Glomerular visceral epithelial cell (primary cell): Measurements from ENCODE around the gene CA9.

Source experiments
- DNase-seq: peaks from one replicate; pipeline ENCODE4 v3.0.0-alpha.2; 2016; ENCODE audit errors: extremely low spot score

Gene CA9

GRCh38 chr9:35651956-35652828, 21.5 kb upstream of the CA9 start:
- DNase-seq: no peak

- no peak for DNase-seq
Observed at GRCh38 chr9:35652829-35653209, 20.9 kb upstream of the CA9 start.

- no peak for DNase-seq
Observed at GRCh38 chr9:35653611-35654010, 20.1 kb upstream of the CA9 start.

GRCh38 chr9:35656348-35656747, 17.4 kb upstream of the CA9 start:
- DNase-seq: no peak

GRCh38 chr9:35656831-35657545, 16.7 kb upstream of the CA9 start:
- DNase-seq: no peak

- peak; percentile 100 for DNase-seq
Observed at GRCh38 chr9:35657546-35658136, 16.1 kb upstream of the CA9 start, which contains the start of gene RMRP. RMRP (minus strand) TSS chr9:35658019.

GRCh38 chr9:35658137-35658967, 15.4 kb upstream of the CA9 start, which contains the start of gene CCDC107:
CCDC107 (plus strand) TSS chr9:35658292; CDS start chr9:35658380, 88 bp downstream.
- peak; percentile 93 for DNase-seq

GRCh38 chr9:35658968-35659220, 14.8 kb upstream of the CA9 start:
- DNase-seq: peak; percentile 59

- DNase-seq: peak; percentile 56
Observed at GRCh38 chr9:35659340-35659739, 14.4 kb upstream of the CA9 start.

- DNase-seq: no peak
Observed at GRCh38 chr9:35660966-35661415, 12.7 kb upstream of the CA9 start.

GRCh38 chr9:35661756-35662350, 11.9 kb upstream of the CA9 start:
- DNase-seq: no peak

GRCh38 chr9:35662437-35662836, 11.3 kb upstream of the CA9 start:
- no peak for DNase-seq

- DNase-seq: peak; percentile 87
Observed at GRCh38 chr9:35664531-35665470, 8.9 kb upstream of the CA9 start, which contains the start of gene ARHGEF39. ARHGEF39 (minus strand) TSS chr9:35665195; CDS start chr9:35665169, 26 bp downstream.

GRCh38 chr9:35665471-35665818, 8.3 kb upstream of the CA9 start:
- no peak for DNase-seq

- DNase-seq: peak; percentile 67
Observed at GRCh38 chr9:35666045-35666444, 7.7 kb upstream of the CA9 start.

- no peak for DNase-seq
Observed at GRCh38 chr9:35666549-35666948, 7.2 kb upstream of the CA9 start.

- no peak for DNase-seq
Observed at GRCh38 chr9:35667939-35668338, 5.8 kb upstream of the CA9 start.

- DNase-seq: peak; percentile 92
Observed at GRCh38 chr9:35669331-35670145, 4.2 kb upstream of the CA9 start.

- no peak for DNase-seq
Observed at GRCh38 chr9:35674025-35674361, 265 bp downstream of the CA9 start.

GRCh38 chr9:35675204-35675603, 1.5 kb downstream of the CA9 start:
- no peak for DNase-seq
